ENCODE data around the gene ARHGAP45. TPM values are rescaled to one million over a fixed set of nuclear protein-coding genes. Genes with fewer than 3 reads are reported as not detected.

ARHGAP45 gene
- total RNA-seq, 1 donor from 2014 or later, result 83.5 TPM

GRCh38 chr19:1026783-1027649 lies 40.0 kb upstream of the ARHGAP45 start:
- peak overlapping the region; percentile 91 for H3K4me3 ChIP-seq
- H3K36me3 ChIP-seq, result peaks cover 15% of the 10 kb centered on the region
- no peak for TF ChIP-seq CTCF (IDR thresholded peaks at IDR 0.05)
- peak overlapping the region; percentile 98 for H3K27ac ChIP-seq
- intact Hi-C loops (cut with DNase I), result no loop called here
- DNase-seq (no peak), ATAC-seq (peak; percentile 5 to 10)
- H3K4me1 ChIP-seq, result peaks cover 57% of the 10 kb centered on the region
- no peaks in the 10 kb centered on the region for H3K9me3 ChIP-seq
- H3K27me3 ChIP-seq (ENCODE audit: low read depth), result no peaks in the 10 kb centered on the region

- intact Hi-C loops (cut with DNase I), result no loop called here
- peak in 1 of 2 donors; percentile 5 for ATAC-seq
- Histone ChIP-seq H3K36me3 (peaks cover 21% of the 10 kb centered on the region), H3K4me3 (peak overlapping the region; percentile 91), H3K27me3 (ENCODE audit: low read depth) (no peaks in the 10 kb centered on the region), H3K4me1 (peaks cover 51% of the 10 kb centered on the region), H3K9me3 (no peaks in the 10 kb centered on the region), H3K27ac (peak overlapping the region; percentile 98)
- DNase-seq, result no peak
- TF ChIP-seq CTCF (IDR thresholded peaks at IDR 0.05), result no peak
Observed at GRCh38 chr19:1027650-1028061, 39.3 kb upstream of the ARHGAP45 start.

- Histone ChIP-seq H3K4me3 (peak overlapping the region; percentile 91), H3K9me3 (no peaks in the 10 kb centered on the region), H3K4me1 (peaks cover 46% of the 10 kb centered on the region), H3K36me3 (peaks cover 28% of the 10 kb centered on the region), H3K27ac (peak overlapping the region; percentile 98), H3K27me3 (ENCODE audit: low read depth) (no peaks in the 10 kb centered on the region)
- intact Hi-C loops (cut with DNase I), result no loop called here
- peak; percentile 79 to 85 for ATAC-seq
- TF ChIP-seq CTCF (IDR thresholded peaks at IDR 0.05), result no peak
- DNase-seq, result peak; percentile 87
Observed at GRCh38 chr19:1028062-1028926, 38.7 kb upstream of the ARHGAP45 start.

GRCh38 chr19:1032264-1032867 lies 34.6 kb upstream of the ARHGAP45 start:
- TF ChIP-seq CTCF (IDR thresholded peaks at IDR 0.05), result no peak
- ATAC-seq (no peak), DNase-seq (no peak)
- Histone ChIP-seq H3K9me3 (no peaks in the 10 kb centered on the region), H3K27me3 (ENCODE audit: low read depth) (no peaks in the 10 kb centered on the region), H3K4me1 (peaks cover 28% of the 10 kb centered on the region), H3K27ac (no peak overlapping the region), H3K4me3 (no peak overlapping the region), H3K36me3 (peaks cover 53% of the 10 kb centered on the region)
- intact Hi-C loops (cut with DNase I), result no loop called here

DNA sequence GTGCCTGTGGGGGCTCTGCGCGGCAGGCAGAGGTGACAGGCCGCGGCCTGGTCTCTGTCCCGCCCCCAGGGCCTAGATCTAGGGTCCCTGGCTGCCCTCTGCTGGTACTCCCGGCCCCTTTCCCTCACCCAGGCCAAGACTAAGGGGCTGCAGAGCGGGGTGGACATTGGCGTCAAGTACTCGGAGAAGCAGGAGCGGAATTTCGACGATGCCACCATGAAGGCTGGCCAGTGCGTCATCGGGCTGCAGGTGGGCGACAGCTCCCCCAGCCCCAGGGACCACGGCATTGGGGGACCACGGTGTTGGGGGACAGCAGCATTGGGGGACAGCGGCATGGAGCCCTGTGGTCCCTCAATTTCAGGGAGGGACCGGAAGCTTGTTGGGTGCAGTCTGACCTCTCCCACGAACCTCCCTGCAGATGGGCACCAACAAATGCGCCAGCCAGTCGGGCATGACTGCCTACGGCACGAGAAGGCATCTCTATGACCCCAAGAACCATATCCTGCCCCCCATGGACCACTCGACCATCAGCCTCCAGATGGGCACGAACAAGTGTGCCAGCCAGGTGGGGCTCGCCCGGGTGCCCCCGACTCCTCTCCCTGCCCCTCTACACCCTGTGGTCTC lies 30.9 kb upstream of the ARHGAP45 start:
- intact Hi-C loops (cut with DNase I), result no loop called here
- Histone ChIP-seq H3K4me1 (peaks cover 28% of the 10 kb centered on the region), H3K4me3 (no peak overlapping the region), H3K27me3 (ENCODE audit: low read depth) (no peaks in the 10 kb centered on the region), H3K36me3 (peaks cover 57% of the 10 kb centered on the region), H3K9me3 (no peaks in the 10 kb centered on the region), H3K27ac (no peak overlapping the region)
- ATAC-seq, result no peak
- DNase-seq, result no peak
- no peak for TF ChIP-seq CTCF (IDR thresholded peaks at IDR 0.05)
